ENCODE results near the gene ANO6.
"Not testable (repeated sequence)": the region's sequence is repeated elsewhere in the genome, so short reads cannot be mapped to it uniquely, and the experiment has no call there.

ANO6 gene

DNA sequence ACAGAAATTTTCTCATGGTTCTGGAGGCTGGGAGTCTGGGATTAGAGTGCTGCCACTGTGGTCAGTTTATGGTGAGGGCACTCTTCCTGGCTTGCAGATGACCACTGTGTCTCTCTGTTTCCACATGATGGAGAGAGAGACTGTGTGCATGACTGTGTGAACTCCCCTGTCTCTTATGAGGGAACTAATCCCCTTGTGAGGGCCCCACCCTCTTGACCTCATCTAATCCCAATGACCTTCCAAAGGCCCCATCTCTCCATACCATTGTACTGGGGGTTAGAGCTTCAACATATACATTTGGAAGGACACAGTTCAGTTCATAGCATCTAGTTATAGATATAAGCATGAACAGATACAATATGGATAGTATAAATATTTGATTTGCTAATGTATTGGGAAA is 31.7 kb downstream of the ANO6 start:
- no peaks in the 10 kb centered on the region for H3K9me3 ChIP-seq (ENCODE audit: control insufficient read depth, low read length)
- DNase-seq (ENCODE audit: low read depth), result no peak
- H3K36me3 ChIP-seq (ENCODE audit: control insufficient read depth, insufficient read depth, low read length, severe bottlenecking), result no peaks in the 10 kb centered on the region
- no peak overlapping the region for H3K4me3 ChIP-seq (ENCODE audit: low read length)
- no peak overlapping the region for H3K9ac ChIP-seq (ENCODE audit: low read length)
- peaks cover 19% of the 10 kb centered on the region for H3K4me1 ChIP-seq (ENCODE audit: control insufficient read depth, insufficient read depth, low read length)
- H3K27me3 ChIP-seq (replicated peaks; ENCODE audit: control insufficient read depth, insufficient read depth, low read length), result no peaks in the 10 kb centered on the region

DNA sequence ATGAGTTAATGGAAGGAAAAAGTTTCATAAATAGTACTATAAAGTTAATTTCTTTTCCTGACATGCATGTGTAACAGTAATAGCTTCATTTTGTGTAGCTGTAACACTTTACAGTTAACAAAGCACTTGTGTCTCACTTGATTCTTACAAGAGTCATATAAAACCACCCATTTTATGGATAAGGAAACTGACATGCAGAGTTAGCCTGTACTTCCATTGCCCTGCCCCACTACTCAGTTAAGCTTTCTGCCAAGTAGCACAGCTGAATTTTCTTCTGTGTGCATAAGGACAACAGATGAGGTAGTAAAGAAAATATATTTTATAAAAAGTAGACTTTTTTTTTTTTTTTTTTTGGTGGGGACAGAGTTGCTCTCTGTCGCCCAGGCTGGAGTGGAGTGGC is 32.2 kb downstream of the ANO6 start:
- no peak overlapping the region for H3K9ac ChIP-seq (ENCODE audit: low read length)
- no peaks in the 10 kb centered on the region for H3K9me3 ChIP-seq (ENCODE audit: control insufficient read depth, low read length)
- peaks cover 22% of the 10 kb centered on the region for H3K4me1 ChIP-seq (ENCODE audit: control insufficient read depth, insufficient read depth, low read length)
- H3K27me3 ChIP-seq (replicated peaks; ENCODE audit: control insufficient read depth, insufficient read depth, low read length), result no peaks in the 10 kb centered on the region
- DNase-seq (ENCODE audit: low read depth), result no peak
- H3K4me3 ChIP-seq (ENCODE audit: low read length), result no peak overlapping the region
- H3K36me3 ChIP-seq (ENCODE audit: control insufficient read depth, insufficient read depth, low read length, severe bottlenecking), result no peaks in the 10 kb centered on the region

DNA sequence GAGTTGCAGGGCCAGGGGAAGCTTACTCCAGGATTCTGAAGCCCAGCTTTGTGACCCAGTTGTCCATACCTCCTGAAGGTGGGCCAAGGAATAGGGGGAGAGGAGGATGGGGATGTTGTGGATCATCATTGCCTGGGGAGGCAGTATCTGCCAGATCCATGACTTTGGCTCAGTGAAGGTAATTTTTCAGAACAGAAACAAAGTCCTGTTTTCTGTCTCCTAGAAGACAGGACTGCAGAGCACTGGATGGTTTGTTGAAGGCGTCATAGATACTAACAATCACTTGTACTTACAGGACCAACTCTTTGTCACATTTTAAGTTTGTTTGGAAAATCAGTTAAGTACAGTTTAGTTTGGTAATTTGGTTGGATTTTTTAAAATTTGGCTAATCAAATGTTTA is 38.4 kb downstream of the ANO6 start:
- peaks cover 15% of the 10 kb centered on the region for H3K4me1 ChIP-seq (ENCODE audit: control insufficient read depth, insufficient read depth, low read length)
- H3K36me3 ChIP-seq (ENCODE audit: control insufficient read depth, insufficient read depth, low read length, severe bottlenecking), result no peaks in the 10 kb centered on the region
- H3K9ac ChIP-seq (ENCODE audit: low read length), result no peak overlapping the region
- no peak for DNase-seq (ENCODE audit: low read depth)
- no peaks in the 10 kb centered on the region for H3K9me3 ChIP-seq (ENCODE audit: control insufficient read depth, low read length)
- H3K27me3 ChIP-seq (replicated peaks; ENCODE audit: control insufficient read depth, insufficient read depth, low read length), result no peaks in the 10 kb centered on the region
- H3K4me3 ChIP-seq (ENCODE audit: low read length), result no peak overlapping the region

GRCh38 chr12:45256721-45257120 is 40.8 kb downstream of the ANO6 start:
- H3K9me3 ChIP-seq (ENCODE audit: control insufficient read depth, low read length), result no peaks in the 10 kb centered on the region
- no peaks in the 10 kb centered on the region for H3K27me3 ChIP-seq (replicated peaks; ENCODE audit: control insufficient read depth, insufficient read depth, low read length)
- peaks cover 35% of the 10 kb centered on the region for H3K4me1 ChIP-seq (ENCODE audit: control insufficient read depth, insufficient read depth, low read length)
- no peaks in the 10 kb centered on the region for H3K36me3 ChIP-seq (ENCODE audit: control insufficient read depth, insufficient read depth, low read length, severe bottlenecking)
- no peak for DNase-seq (ENCODE audit: low read depth)
- no peak overlapping the region for H3K9ac ChIP-seq (ENCODE audit: low read length)
- no peak overlapping the region for H3K4me3 ChIP-seq (ENCODE audit: low read length)

- Histone ChIP-seq H3K36me3 (ENCODE audit: control insufficient read depth, insufficient read depth, low read length, severe bottlenecking) (no peaks in the 10 kb centered on the region), H3K27me3 (replicated peaks; ENCODE audit: control insufficient read depth, insufficient read depth, low read length) (no peaks in the 10 kb centered on the region), H3K9me3 (ENCODE audit: control insufficient read depth, low read length) (no peaks in the 10 kb centered on the region), H3K9ac (ENCODE audit: low read length) (no peak overlapping the region), H3K4me3 (ENCODE audit: low read length) (no peak overlapping the region), H3K4me1 (ENCODE audit: control insufficient read depth, insufficient read depth, low read length) (peaks cover 35% of the 10 kb centered on the region)
- no peak for DNase-seq (ENCODE audit: low read depth)
Measured at GRCh38 chr12:45257185-45257930, 41.5 kb downstream of the ANO6 start.

GRCh38 chr12:45259675-45260074 is 43.8 kb downstream of the ANO6 start:
- H3K9ac ChIP-seq (ENCODE audit: low read length), result peak overlapping the region; percentile 42
- H3K36me3 ChIP-seq (ENCODE audit: control insufficient read depth, insufficient read depth, low read length, severe bottlenecking), result no peaks in the 10 kb centered on the region
- H3K27me3 ChIP-seq (replicated peaks; ENCODE audit: control insufficient read depth, insufficient read depth, low read length), result no peaks in the 10 kb centered on the region
- H3K4me3 ChIP-seq (ENCODE audit: low read length), result peak overlapping the region; percentile 16
- peaks cover 28% of the 10 kb centered on the region for H3K4me1 ChIP-seq (ENCODE audit: control insufficient read depth, insufficient read depth, low read length)
- DNase-seq (ENCODE audit: low read depth), result peak; percentile 56
- no peaks in the 10 kb centered on the region for H3K9me3 ChIP-seq (ENCODE audit: control insufficient read depth, low read length)

- peak; percentile 75 for DNase-seq (ENCODE audit: low read depth)
- Histone ChIP-seq H3K36me3 (ENCODE audit: control insufficient read depth, insufficient read depth, low read length, severe bottlenecking) (no peaks in the 10 kb centered on the region), H3K4me3 (ENCODE audit: low read length) (peak overlapping the region; percentile 16), H3K9me3 (ENCODE audit: control insufficient read depth, low read length) (no peaks in the 10 kb centered on the region), H3K4me1 (ENCODE audit: control insufficient read depth, insufficient read depth, low read length) (peaks cover 28% of the 10 kb centered on the region), H3K27me3 (replicated peaks; ENCODE audit: control insufficient read depth, insufficient read depth, low read length) (no peaks in the 10 kb centered on the region), H3K9ac (ENCODE audit: low read length) (peak overlapping the region; percentile 48)
Measured at GRCh38 chr12:45260104-45260815, 44.4 kb downstream of the ANO6 start.

- no peak overlapping the region for H3K9ac ChIP-seq (ENCODE audit: low read length)
- no peak overlapping the region for H3K4me3 ChIP-seq (ENCODE audit: low read length)
- H3K36me3 ChIP-seq (ENCODE audit: control insufficient read depth, insufficient read depth, low read length, severe bottlenecking), result no peaks in the 10 kb centered on the region
- no peak for DNase-seq (ENCODE audit: low read depth)
- peaks cover 28% of the 10 kb centered on the region for H3K4me1 ChIP-seq (ENCODE audit: control insufficient read depth, insufficient read depth, low read length)
- no peaks in the 10 kb centered on the region for H3K9me3 ChIP-seq (ENCODE audit: control insufficient read depth, low read length)
- no peaks in the 10 kb centered on the region for H3K27me3 ChIP-seq (replicated peaks; ENCODE audit: control insufficient read depth, insufficient read depth, low read length)
Measured at GRCh38 chr12:45260854-45261253, 45.0 kb downstream of the ANO6 start.

DNA sequence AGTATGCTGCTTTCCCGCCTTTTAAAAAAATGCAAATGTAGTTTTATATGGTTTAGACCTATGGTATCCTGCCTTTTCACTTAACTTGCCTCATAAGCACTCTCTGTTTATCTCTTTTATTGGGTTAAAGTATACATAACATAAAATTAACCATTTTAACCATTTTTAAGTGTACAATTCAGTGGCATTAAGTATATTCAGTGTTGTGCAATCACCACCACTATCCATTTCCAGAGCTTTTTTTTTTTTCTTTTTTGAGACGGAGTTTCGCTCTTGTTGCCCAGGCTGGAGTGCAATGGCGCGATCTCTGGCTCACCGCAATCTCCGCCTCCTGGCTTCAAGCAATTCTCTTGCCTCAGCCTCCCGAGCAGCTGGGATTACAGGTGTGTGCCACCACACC is 46.3 kb downstream of the ANO6 start:
- peaks cover 28% of the 10 kb centered on the region for H3K4me1 ChIP-seq (ENCODE audit: control insufficient read depth, insufficient read depth, low read length)
- not testable (repeated sequence) for H3K4me3 ChIP-seq (ENCODE audit: low read length); H3K27me3 ChIP-seq (replicated peaks; ENCODE audit: control insufficient read depth, insufficient read depth, low read length); H3K36me3 ChIP-seq (ENCODE audit: control insufficient read depth, insufficient read depth, low read length, severe bottlenecking); DNase-seq (ENCODE audit: low read depth); H3K9me3 ChIP-seq (ENCODE audit: control insufficient read depth, low read length); H3K9ac ChIP-seq (ENCODE audit: low read length)

DNA sequence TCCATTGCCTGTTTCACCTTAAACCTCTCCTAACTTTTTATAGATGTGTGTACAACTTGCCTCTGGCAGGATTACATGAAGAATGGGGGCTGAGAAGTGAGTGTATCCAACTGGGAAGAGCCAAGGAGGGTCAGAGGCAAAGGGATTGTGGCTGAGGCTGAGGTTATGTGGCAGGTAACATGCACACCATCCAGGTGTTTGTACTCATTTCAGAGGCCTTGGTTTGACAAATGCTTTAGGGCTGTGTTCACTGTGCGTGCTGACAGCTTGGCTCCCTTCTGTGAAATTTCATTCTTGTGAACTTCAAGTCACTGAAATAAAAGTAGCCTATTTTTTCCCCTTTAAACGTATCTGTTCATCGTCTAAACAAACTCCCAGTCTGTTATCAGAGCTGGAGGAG is 47.7 kb downstream of the ANO6 start:
- no peaks in the 10 kb centered on the region for H3K36me3 ChIP-seq (ENCODE audit: control insufficient read depth, insufficient read depth, low read length, severe bottlenecking)
- no peaks in the 10 kb centered on the region for H3K9me3 ChIP-seq (ENCODE audit: control insufficient read depth, low read length)
- no peak for DNase-seq (ENCODE audit: low read depth)
- no peaks in the 10 kb centered on the region for H3K27me3 ChIP-seq (replicated peaks; ENCODE audit: control insufficient read depth, insufficient read depth, low read length)
- H3K4me3 ChIP-seq (ENCODE audit: low read length), result no peak overlapping the region
- H3K9ac ChIP-seq (ENCODE audit: low read length), result no peak overlapping the region
- peaks cover 34% of the 10 kb centered on the region for H3K4me1 ChIP-seq (ENCODE audit: control insufficient read depth, insufficient read depth, low read length)

- Histone ChIP-seq H3K27me3 (replicated peaks; ENCODE audit: control insufficient read depth, insufficient read depth, low read length) (no peaks in the 10 kb centered on the region), H3K4me3 (ENCODE audit: low read length) (peak overlapping the region; percentile 53), H3K36me3 (ENCODE audit: control insufficient read depth, insufficient read depth, low read length, severe bottlenecking) (no peaks in the 10 kb centered on the region), H3K9ac (ENCODE audit: low read length) (peak overlapping the region; percentile 3), H3K4me1 (ENCODE audit: control insufficient read depth, insufficient read depth, low read length) (peaks cover 43% of the 10 kb centered on the region), H3K9me3 (ENCODE audit: control insufficient read depth, low read length) (no peaks in the 10 kb centered on the region)
- DNase-seq (ENCODE audit: low read depth), result peak; percentile 86
Measured at GRCh38 chr12:45268672-45269411, 52.9 kb downstream of the ANO6 start.
